Measurements from ENCODE around the gene WWC2. TPM values are rescaled to one million over a fixed set of nuclear protein-coding genes. Genes with fewer than 3 reads are reported as not detected.

The WWC2 gene
- total RNA-seq, 1 donor from 2014 or later = 25.7 TPM

DNA sequence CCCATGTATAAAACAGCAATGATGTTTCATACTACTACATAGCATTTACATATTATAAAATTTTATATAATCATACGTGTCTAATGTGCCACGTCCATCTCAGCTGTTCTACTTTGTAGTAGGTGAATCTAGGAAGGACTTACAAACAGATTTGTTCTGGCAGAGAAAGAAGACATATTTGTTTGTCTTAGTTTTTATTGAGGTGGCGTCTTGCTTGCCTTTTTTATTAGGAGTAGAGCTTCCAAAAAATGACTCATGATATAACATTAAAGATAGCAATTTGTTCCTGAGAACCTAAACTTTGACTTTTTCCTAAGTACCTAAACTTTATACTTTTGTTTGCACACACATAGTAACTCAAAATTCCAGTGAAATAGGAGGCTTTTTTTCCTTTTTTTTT, 156.4 kb downstream of the WWC2 start:
- DNase-seq (ENCODE audit: low read depth, low spot score) = no peak

DNA sequence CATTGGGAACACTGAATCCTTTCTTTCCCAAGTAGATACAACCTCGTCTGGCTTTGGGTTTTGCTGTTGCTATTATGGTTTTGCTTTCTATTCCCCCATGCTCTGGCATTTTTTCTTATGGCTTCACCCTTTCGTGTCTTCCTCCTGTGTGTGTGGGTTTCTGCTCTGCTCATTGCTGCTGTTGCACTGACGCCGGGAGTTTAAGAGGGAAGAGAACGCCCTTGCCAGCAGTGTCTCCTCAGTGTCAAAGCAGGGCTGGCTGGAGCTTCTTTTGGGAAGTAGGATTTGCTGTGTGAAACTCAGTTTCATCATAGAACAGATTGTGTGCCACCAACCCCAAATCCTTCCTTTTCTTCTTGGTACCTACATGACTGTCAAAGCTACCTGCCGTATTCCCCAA, 157.3 kb downstream of the WWC2 start:
- no peak for DNase-seq (ENCODE audit: low read depth, low spot score)

DNA sequence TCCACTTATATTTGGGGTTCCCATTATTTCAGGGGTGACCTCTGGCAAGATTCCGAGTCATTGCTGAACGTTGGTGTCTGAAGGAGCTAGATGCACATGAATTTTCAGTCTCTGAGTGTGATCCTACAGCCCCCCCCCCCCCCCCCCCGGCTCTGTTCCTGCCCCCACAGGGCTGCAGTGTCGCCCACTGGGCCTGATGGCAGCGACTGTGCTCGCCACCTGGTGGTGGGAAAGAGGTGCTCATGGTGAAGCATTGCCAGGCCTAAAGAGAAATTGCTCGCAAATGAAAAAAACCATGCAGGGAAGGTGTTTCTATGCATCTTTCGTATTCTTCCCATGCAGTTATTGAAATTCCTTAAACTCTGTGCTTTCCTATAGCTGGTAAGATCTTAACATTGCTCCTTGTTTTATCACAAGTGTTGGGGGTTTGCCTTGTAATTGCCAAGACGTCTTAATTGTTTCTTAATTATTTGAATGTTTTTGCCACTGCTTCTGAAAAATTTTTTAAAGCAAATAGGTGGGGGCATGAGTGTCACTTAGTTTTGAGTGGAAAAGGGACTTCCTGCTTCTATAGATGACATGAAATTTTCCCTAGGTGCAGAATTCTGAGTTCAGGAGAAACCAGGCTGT, 157.8 kb downstream of the WWC2 start:
- DNase-seq (ENCODE audit: low read depth, low spot score) = no peak

DNA sequence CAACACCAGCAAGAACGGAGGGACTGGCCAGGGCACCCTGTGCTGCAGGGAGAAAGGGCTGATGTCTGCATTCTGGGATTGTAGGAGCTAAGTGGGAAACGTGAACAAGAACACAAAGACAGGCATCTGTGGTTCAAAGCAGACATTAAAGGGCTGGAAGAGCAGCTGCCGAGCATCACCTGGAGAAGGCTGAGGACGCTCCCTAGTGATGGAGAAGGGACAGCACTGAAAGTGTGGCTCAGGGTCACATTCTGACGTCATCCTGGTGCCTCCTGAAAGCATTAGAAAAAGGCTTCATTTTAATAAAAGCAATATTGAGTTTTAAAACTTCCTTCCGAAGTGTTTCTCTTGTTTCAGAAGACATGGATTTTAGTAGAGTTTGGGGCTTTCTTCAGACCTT, 158.8 kb downstream of the WWC2 start:
- no peak for DNase-seq (ENCODE audit: low read depth, low spot score)

DNA sequence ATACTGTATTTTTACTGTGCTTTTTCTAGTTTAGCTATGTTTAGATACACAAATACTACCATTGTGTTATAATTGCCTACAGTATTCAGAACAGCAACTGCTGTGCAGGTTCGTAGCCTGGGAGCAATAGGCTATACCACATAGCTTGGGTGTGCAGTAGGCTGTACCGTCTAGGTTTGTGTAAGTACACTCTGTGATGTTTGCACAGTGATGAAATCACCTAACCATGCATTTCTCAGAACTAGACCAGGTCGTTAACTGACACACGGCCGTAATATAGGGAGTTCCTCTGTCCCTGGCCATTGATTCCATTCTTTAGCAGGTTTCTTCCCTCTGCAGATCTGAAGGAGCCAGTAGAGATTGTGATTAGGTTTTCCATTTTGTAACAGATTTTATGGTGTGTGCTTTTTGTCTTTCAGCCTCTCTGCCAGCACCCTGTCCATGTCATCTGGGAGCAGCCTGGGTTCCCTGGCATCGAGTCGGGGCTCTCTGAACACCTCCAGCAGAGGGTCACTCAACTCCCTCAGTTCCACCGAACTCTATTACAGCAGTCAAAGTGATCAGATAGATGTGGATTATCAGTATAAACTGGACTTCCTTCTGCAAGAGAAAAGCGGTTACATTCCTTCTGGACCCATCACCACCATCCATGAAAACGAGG, 161.6 kb downstream of the WWC2 start:
- no peak for DNase-seq (ENCODE audit: low read depth, low spot score)

DNA sequence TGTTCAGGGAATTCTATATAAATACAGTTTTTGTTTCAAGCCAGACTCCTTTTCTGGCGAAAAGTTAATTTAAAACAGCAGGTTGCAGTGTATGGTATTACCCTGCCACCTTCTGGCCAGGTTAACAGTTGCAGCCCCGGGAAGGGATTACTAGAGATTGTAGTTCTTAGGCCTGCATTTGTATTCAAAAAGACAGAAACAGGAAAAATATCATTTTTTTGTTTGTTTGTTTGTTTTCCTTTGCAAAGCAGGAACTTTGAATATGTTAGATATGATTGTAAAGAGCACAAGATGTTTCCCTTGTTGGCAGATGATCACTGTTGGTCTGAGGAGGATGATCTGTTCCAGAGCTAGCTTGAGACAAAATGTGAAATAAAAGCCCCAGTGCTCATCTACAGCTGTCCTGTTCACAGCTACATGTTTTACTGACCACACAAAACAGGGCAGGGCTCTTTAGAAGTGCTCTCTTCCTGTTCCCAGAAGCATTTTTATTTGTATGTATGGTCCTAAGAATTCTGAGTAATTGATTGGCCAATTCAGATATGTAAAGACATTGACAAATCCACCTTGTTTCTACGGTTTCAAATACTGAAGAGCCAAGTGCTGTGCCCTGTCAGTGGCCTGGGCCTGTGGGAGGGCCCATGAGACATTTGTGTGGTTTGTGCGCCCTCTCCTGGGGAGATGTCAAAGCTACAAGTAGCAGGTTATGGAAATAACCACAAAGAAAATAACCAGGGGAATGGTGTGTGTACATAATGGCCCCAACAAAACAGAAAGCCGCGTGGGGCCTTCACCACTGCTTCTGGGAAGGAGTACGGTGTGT, 163.1 kb downstream of the WWC2 start:
- DNase-seq (ENCODE audit: low read depth, low spot score) = peak; percentile 41

DNA sequence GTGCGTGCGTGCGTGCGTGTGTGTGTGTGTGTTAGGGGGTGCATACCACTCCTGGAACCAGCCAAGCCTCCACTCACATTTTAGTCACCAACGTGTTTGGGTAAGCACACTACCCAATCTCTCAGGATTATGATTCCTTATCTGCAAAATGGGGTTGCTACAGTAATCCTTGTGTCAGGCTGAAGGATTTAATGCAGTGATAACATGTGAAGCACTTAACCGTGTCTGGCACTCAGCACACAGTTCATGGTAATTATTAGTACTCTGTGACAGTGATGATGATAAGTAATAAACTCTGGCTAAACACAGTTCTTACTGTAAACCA, 163.7 kb downstream of the WWC2 start:
- DNase-seq (ENCODE audit: low read depth, low spot score) = no peak

DNA sequence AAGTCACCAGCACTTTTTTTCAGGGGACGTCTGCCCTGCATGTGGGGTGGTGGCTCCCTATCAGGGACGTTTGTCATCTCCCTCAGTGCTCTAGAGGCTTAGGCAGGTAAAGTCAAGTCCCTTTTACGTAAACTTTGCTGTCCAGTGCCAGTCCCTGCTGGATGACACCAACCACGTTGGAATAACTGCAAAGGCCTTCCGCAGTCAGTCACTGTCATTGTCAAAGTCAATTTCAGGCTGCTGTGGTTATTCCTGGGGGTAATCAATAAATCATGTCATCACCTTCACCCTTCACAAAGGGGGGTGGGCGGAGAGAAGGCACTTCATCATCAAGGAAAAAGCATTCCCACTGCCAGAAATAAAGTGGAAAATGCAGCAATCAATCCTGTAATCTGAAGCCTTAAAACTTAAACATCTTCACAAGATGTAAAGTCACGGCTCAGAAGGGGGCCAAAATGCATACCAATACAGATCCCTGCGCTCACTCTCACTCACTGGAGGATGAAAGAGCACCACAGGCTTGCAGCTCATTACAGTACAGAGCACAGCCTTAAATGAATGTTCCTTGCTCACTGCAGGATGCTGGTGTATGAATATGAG, 164.8 kb downstream of the WWC2 start:
- no peak for DNase-seq (ENCODE audit: low read depth, low spot score)

DNA sequence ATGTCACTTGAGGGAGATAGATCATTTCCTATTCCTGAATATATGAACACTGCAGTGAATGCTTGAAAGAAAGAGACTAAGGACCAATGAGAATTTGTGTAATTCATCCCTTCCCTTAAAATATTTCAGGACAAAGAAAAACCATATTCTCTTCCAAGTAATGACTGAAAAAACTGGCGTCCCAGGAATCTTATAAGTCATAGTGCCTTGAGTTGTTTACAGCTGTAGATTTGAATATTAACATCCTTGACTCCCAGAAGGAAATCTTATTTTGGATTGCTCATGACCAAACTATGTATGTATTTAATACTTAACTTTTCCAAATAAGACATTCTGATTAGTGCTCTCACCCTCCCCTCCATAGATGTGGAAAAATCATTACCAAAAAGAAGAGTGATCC, 165.6 kb downstream of the WWC2 start:
- DNase-seq (ENCODE audit: low read depth, low spot score) = no peak

DNA sequence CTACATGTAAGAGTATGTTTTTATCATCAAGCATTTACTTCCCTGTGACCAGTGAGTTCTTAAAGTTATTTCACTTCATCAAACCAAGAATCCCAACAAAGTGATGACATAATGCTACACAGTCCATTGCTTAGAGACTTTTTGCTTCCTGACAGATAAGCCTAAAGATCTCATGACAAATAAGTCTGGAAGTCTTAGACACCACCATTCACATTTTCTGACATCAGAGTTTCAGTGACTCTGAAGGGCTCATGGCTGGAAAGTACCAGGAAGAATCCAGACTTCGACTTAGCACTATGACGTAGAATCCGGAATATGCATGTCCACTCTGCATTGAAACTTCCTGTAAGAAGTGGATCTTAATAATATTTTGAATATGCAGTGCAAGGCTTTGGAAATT, 167.3 kb downstream of the WWC2 start:
- no peak for DNase-seq (ENCODE audit: low read depth, low spot score)

DNA sequence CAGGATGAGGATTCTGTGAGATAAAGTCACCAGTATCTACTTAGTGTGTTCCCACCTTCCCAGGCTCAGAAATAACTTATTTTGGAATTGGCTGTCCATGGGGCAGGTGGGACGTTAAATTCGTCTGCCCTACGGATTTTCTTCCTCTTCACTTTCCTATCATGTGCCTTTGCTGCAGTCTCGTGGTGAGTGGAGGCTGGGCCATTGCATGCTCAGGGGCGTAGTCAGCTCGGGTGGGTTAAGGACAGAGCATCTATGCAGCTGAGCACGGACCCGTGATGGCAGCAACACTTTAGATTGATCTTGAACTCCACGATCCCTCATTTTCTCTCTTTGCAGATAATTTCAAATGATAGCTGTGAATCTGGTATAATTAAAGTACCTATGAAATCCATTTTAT, 169.5 kb downstream of the WWC2 start:
- no peak for DNase-seq (ENCODE audit: low read depth, low spot score)

DNA sequence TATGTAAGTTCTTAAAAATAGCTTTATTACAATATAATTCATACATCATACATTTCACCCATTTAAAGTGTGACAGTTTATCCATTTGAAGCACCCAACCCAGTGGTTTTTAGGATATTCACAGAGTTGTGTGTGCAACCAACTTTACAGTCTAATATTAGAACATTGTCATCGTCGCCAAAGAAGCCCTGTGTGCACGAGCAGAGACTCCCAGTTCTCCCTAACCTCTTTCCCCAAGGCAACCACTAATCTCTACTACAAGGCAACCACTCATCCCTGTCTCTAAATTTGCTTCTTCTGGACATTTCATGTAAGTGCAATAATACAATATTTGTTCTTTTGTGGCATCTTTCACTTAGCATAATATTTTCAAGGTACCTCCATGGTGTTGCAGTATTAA, 173.3 kb downstream of the WWC2 start:
- no peak for DNase-seq (ENCODE audit: low read depth, low spot score)

DNA sequence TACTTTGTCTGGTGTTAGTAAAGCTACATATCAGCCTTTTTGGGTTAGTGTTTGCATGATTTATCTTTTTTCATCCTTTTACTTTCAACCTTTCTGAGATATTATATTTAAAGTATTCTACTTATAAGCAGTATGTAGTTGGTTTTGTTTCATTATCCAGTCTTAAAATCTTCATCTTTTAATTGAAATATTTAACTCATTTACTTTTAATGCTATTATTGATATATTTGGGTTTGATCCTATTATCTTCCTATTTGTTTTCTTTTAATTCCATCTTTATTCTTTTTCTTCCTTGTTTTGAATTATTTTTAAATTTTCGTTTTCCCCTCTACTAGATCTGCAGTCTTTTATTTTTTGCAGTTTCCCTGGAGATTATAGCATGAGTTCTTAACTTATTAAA, 177.0 kb downstream of the WWC2 start:
- no peak for DNase-seq (ENCODE audit: low read depth, low spot score)

DNA sequence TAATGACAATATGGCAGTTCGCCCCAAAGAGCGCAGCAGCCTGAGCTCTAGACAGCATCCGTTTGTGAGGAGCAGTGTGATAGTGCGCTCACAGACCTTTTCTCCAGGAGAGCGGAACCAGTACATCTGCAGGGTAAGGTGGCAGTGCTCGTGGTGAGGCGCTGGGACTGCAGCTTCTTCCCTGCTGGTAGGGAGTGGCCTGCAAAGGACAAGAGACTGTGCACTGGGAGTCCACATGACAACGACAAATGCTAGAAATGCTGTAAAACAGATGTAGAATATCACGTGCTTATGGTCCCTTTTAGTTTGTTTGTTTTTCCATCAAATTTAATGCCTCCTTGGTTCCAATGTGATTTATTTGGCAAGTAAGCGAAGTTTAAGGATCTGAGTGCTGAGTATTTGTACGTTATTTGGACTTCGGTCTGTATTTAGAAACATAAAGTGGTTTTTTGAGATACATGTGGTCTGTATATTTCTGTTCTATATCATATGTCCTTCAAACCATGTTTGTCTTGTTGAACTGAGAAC, 185.3 kb downstream of the WWC2 start:
- no peak for DNase-seq (ENCODE audit: low read depth, low spot score)

DNA sequence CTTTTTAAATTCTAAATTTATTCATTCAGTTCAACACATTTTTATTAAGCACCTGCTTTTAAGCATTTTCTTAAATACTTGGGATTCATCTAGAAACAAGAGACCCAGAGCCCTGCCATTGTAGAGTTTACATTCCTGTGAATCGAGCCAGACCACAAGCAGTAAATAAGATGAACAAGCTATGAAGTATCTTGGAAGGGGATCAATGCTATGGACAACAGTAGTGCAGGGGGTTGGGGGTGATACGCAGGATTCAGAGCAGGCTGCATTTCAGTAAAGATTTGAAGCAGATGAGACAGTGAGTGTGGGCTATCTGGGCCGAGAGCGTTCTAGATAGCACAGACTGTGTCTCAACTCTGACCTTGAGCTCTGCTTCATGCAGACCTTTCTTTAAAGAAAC, 185.9 kb downstream of the WWC2 start:
- DNase-seq (ENCODE audit: low read depth, low spot score) = no peak

DNA sequence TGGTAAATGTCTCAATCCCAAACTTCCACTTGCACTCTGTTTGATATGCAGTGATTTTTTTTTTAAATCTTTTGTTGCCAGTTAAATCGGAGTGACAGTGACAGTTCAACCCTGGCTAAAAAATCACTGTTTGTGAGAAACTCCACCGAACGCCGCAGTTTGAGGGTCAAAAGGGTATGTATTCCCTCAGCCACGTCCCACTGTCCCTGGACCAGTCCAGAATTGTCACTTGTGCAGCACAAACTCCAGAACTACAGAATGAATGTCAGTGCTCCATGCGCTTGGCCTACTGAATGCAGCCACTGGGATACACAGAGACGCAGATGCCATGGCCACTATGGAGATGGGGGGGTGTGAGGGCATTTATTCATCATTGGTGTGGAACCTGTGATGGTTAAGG, 186.8 kb downstream of the WWC2 start:
- DNase-seq (ENCODE audit: low read depth, low spot score) = no peak

DNA sequence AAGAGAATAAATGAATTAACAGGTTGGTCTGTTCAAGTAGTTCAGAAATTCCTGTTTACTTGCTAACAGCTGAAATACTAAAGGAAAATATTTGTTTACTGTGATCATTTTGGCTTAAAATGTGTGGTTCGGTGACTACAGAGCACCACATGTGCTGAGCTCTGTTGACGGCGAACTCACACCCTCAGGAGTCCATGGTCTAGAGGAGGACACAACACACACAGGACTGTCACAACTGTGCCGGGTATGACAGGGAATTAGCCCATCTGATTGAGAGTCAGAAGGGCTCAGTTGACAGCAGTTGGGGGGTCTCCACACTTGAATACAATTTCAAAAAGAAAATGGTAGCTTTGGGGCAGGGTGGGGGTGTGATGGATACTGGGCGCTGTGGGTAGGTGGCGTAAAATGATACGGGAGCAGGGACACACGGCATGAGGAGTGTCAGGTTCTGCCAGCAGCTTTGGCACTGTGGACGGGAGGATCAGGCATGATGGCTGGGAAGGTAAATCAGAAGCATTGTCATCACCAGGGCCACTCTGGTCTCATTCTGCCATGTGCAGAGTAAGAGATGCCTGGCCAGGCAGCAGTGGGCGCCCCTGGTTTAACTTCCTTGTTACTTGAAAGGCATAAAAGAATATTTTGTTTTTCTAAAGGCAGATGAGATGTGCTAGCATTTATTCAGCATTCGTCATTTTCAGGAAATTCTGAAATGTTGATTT, 187.7 kb downstream of the WWC2 start:
- no peak for DNase-seq (ENCODE audit: low read depth, low spot score)

DNA sequence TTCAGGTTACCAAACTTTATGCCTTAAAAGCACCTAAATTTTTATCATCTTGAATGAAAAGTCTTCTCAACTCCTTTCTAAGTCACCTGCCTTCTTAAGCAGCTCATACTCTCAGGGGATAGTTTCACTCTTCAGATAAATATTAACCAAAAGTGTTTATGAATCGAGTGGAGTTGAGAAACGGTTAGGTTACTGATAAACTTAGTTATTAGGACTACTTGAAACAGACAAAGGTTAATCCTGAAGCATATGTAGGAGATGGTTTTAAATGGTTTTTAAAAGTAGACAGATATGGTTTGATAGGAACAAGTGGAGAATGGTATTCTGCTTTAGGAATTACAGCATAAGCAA, 188.2 kb downstream of the WWC2 start:
- DNase-seq (ENCODE audit: low read depth, low spot score) = no peak

DNA sequence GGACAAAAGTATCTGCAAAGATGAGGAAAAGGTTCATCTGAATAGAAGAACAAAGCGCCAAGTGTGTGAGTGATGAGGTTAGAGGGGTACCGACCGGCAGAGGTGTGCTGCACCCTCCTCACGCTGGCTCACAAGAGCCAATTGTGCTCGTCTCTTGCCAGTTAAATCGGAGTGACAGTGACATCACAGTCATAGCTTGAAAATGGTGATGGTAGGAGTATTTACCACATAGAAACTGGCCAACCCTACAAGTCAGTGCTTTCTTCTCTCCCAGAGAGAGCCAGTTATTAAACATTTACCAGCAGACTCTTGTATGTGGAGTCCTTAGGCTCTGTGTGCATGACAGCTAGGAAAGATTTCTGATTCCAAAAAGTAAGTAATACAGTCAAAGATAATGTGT, 188.6 kb downstream of the WWC2 start:
- DNase-seq (ENCODE audit: low read depth, low spot score) = no peak

DNA sequence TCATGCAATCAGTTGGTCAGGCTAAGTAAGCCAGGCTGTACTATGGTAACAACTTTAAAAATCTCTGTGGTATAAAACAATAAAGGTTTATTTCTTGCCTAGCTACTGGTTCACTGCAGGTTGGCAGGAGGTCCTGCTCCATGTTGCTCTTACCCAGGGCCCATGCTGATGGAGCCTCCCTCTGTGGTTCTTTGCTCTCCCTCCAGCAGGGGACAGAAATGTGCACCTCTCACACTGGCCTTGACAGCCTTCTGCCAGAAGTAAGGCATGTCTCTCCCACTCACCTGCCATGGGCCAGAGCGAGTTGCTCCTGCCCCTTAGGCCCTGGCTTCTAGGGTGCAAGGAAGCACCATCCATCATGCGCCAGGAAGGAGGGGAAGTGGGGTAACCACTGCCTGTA, 189.9 kb downstream of the WWC2 start:
- no peak for DNase-seq (ENCODE audit: low read depth, low spot score)

DNA sequence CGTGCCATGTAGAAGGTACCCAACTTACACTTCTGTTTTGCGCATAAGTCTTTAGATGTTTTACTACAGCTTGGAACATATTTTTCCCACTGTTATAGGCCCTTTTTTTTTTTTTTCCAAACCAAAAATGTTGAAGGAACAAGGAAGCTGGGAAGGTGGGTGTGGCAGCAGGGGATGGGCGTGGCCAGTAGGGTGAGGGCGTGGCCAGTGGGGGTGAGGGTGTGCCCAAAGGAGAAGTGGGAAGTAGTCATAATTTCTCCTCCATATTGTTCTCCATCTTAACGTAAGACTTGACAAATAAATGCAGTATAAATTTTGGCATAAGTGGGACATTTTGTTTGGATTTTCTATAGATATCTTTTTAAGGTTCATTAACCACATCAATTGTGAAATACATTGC, 190.6 kb downstream of the WWC2 start:
- DNase-seq (ENCODE audit: low read depth, low spot score) = no peak

DNA sequence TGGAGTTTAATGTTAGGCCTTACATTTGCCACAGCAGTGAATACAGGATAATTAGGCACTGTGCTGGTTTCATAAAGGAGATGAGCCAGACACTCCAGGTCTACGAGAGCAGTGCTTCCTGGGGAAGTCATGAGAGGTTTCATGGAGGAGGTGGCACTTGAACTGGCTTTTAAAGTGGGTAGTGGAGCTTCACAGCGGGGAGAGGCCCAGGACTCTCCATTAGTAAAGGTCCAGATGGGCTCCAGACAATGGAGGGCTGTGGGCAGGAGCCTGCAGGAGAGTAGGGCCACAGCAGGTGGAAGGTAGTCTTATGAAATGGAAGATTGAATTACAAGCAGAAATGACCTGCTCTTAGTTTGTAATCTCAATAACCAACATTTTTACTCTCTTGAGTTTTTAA, 192.0 kb downstream of the WWC2 start:
- DNase-seq (ENCODE audit: low read depth, low spot score) = no peak
